Uterus (tissue), 2 donors: Measurements from ENCODE around the gene MANF.

Experiments used
- POLR2A ChIP-seq, 2 donors: fragments of 450-650 bp; IDR thresholded peaks; one replicate each; pipeline ENCODE4 v1.6.1; 2016; ENCODE audit warnings: antibody characterized with exemption in 2 of 2, mild to moderate bottlenecking in 1 of 2, moderate library complexity in 1 of 2
- TF ChIP-seq, protein P1 (sequence below), 4 experiments: fragments of 200-600 bp in 2 of 4; fragments of 450-650 bp in 2 of 4; sonication (generic) in 2 of 4; IDR thresholded peaks; one replicate each; pipeline ENCODE4 v1.5.1; 2016 to 2019; ENCODE audit warnings: antibody characterized with exemption in 4 of 4, mild to moderate bottlenecking in 2 of 4, moderate library complexity in 1 of 4

DNA sequence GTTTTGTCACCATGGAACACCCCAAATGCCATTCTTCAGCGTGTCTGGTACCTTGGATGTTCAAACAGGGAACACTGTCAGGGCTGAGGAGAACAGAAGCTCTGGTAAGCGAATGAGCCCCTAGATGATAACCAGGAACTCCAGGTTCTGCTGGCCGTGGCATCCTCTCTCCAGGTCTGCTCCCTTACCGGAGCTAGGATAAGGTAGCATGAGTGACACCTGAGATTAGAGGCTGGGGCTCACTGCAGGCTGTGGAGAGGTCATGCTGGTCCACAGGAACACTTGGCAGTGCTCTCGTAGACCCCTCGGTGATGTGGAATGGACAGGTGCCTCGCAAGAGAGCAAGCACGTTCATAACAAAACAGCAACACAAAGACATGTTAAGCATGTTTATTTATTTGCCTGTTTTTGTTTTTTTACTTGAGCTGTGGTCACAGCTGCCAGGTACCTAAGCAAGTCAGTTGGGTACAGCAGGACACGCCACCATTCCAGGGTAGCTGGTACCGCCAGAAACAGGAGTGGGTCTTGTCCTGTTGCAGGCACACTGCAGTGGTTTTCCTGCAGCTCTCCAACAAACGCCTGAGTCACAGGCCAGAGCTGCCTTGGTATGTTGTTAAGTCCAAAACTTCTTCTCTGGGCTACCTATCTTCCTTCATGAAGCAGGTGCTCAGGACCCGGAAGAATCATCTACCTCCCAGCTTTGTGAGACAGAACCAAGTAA, 10.6 kb downstream of the MANF start:
- TF ChIP-seq, protein P1, sequence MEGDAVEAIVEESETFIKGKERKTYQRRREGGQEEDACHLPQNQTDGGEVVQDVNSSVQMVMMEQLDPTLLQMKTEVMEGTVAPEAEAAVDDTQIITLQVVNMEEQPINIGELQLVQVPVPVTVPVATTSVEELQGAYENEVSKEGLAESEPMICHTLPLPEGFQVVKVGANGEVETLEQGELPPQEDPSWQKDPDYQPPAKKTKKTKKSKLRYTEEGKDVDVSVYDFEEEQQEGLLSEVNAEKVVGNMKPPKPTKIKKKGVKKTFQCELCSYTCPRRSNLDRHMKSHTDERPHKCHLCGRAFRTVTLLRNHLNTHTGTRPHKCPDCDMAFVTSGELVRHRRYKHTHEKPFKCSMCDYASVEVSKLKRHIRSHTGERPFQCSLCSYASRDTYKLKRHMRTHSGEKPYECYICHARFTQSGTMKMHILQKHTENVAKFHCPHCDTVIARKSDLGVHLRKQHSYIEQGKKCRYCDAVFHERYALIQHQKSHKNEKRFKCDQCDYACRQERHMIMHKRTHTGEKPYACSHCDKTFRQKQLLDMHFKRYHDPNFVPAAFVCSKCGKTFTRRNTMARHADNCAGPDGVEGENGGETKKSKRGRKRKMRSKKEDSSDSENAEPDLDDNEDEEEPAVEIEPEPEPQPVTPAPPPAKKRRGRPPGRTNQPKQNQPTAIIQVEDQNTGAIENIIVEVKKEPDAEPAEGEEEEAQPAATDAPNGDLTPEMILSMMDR (IDR thresholded peaks at IDR 0.05), result no peak
- no peak for TF ChIP-seq POLR2A (IDR thresholded peaks at IDR 0.05)
